Heart left ventricle (tissue), 13 donors: ENCODE results near the gene SPAG17.

Experiments
- POLR2A ChIP-seq, 2 donors: fragments of 450-650 bp; IDR thresholded peaks; one replicate each; pipeline ENCODE4 v1.6.1; 2017; ENCODE audit warnings: antibody characterized with exemption in 2 of 2, mild to moderate bottlenecking in 2 of 2, moderate library complexity in 2 of 2
- TF ChIP-seq, protein P1 (sequence below), 12 donors: fragments of 200-600 bp; sonication (generic) in 4 of 12; IDR thresholded peaks; one replicate each; pipeline versions ENCODE4 v1.5.0 to v1.8.0; 2018 to 2022; ENCODE audit warnings: antibody characterized with exemption in 12 of 12, mild to moderate bottlenecking in 5 of 12
- donor health status: ischemic (EF 13 %, LVEDD 7.1; RV severe dilation, severe dysfunction).
- donor health status: DM: no; HTN: yes; CAD: no.
- donor health status: DM: no; HTN: no; CAD: no.
- donor health status: ischemic (EF 25% LVEDD 6.9; RV normal size, moderate dysfunction).
- donor health status: ischemic (EF 25% LVEDD 5.7; RV mildly dilated, moderate dysfunction).
- donor health status: ischemic (EF 35%, LVEDD 5.7; RV mildly dilated, moderate dysfunction).
- donor health status: nonischemic (EF 11% LVEDD 7.7; RV severe dilation, severe dysfunction).
- donor health status: DM: yes; HTN: yes; CAD: no.
- donor health status: PGD.
- donor health status: ischemic (EF 29% LVEDD 5.4; RV normal size, mild dysfunction).
- donor health status: nonischemic (EF 23%, LVEDD 6.1; RV moderate dilation, normal function).

DNA sequence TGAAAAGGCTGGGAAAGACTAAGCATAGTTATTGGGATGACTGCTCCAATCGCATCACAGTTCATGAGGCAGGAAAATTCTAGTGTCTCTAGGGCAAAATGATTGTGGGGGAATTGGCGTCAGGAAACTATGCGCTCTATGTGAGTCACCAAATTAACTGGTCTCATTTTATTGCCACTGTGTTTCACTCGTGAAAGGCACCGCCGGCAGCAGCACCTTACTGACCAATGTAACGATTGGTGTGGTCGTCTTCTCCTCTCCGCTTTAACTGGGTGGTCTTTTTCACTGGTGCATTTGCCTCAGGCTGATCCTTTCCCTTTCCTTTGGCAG is 83.5 kb downstream of the SPAG17 start:
- TF ChIP-seq POLR2A (IDR thresholded peaks at IDR 0.05) = no peak
- TF ChIP-seq, protein P1, sequence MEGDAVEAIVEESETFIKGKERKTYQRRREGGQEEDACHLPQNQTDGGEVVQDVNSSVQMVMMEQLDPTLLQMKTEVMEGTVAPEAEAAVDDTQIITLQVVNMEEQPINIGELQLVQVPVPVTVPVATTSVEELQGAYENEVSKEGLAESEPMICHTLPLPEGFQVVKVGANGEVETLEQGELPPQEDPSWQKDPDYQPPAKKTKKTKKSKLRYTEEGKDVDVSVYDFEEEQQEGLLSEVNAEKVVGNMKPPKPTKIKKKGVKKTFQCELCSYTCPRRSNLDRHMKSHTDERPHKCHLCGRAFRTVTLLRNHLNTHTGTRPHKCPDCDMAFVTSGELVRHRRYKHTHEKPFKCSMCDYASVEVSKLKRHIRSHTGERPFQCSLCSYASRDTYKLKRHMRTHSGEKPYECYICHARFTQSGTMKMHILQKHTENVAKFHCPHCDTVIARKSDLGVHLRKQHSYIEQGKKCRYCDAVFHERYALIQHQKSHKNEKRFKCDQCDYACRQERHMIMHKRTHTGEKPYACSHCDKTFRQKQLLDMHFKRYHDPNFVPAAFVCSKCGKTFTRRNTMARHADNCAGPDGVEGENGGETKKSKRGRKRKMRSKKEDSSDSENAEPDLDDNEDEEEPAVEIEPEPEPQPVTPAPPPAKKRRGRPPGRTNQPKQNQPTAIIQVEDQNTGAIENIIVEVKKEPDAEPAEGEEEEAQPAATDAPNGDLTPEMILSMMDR (IDR thresholded peaks at IDR 0.05) = no peak
